Fibroblast of lung (primary cell): ENCODE data around the gene ARTN. TPM values are rescaled to one million over a fixed set of nuclear protein-coding genes. Genes with fewer than 3 reads are reported as not detected.

Source experiments
- DNase-seq, 2 donors: peaks; one replicate each; pipeline versions ENCODE4 v3.0.0 to v3.0.0-alpha.2; 2010; ENCODE audit warnings: low read depth in 2 of 2
- H2AFZ ChIP-seq: 2 replicates; pipeline ENCODE4 v1.5.1; 2012; ENCODE audit warnings: low read length, control low read depth, inconsistent platforms
- H3K27ac ChIP-seq: 2 replicates; pipeline ENCODE4 v1.5.1; 2011; ENCODE audit warnings: low read length, control low read depth; ENCODE audit not compliant: insufficient read depth
- H3K27me3 ChIP-seq: 2 replicates; pipeline ENCODE4 v1.5.1; 2011; ENCODE audit warnings: mild to moderate bottlenecking, low read length; ENCODE audit not compliant: control insufficient read depth, insufficient read depth
- H3K36me3 ChIP-seq: 2 replicates; pipeline ENCODE4 v1.5.1; 2011; ENCODE audit warnings: low read length; ENCODE audit not compliant: control insufficient read depth, insufficient read depth
- H3K4me1 ChIP-seq: 2 replicates; pipeline ENCODE4 v1.5.1; 2011; ENCODE audit warnings: low read length; ENCODE audit not compliant: control insufficient read depth, insufficient read depth; ENCODE audit errors: extremely low read depth
- H3K4me2 ChIP-seq: 2 replicates; pipeline ENCODE4 v1.5.1; 2011; ENCODE audit warnings: low read length, control low read depth; ENCODE audit not compliant: insufficient read depth; ENCODE audit errors: extremely low read depth
- H3K4me3 ChIP-seq, 4 experiments: fragments of 200-600 bp in 1 of 4; sonication (generic) in 1 of 4; replicated peaks in 1 of 4; 2 replicates each; pipeline ENCODE4 v1.5.1; 2011 to 2016; ENCODE audit warnings: low read length in 4 of 4, low read depth in 3 of 4, mild to moderate bottlenecking in 3 of 4, control low read depth in 2 of 4, inconsistent platforms in 1 of 4, mixed read lengths in 1 of 4; ENCODE audit not compliant: insufficient read depth in 1 of 4; ENCODE audit errors: control extremely low read depth in 1 of 4
- H3K79me2 ChIP-seq: 2 replicates; pipeline ENCODE4 v1.5.1; 2012; ENCODE audit warnings: mild to moderate bottlenecking, low read length, inconsistent platforms; ENCODE audit not compliant: control insufficient read depth, insufficient read depth
- H3K9ac ChIP-seq: 2 replicates; pipeline ENCODE4 v1.5.1; 2011; ENCODE audit warnings: mild to moderate bottlenecking, low read length, control low read depth; ENCODE audit not compliant: insufficient read depth
- H3K9me3 ChIP-seq: 2 replicates; pipeline ENCODE4 v1.5.1; 2012; ENCODE audit warnings: low read depth, low read length; ENCODE audit not compliant: control insufficient read depth, insufficient read depth
- H4K20me1 ChIP-seq: 2 replicates; pipeline ENCODE4 v1.5.1; 2011; ENCODE audit warnings: low read length; ENCODE audit not compliant: control insufficient read depth, insufficient read depth; ENCODE audit errors: extremely low read depth
- CTCF ChIP-seq, 2 donors: IDR thresholded peaks in 1 of 2; conservative IDR thresholded peaks in 1 of 2; 1 replicate in 1 of 2; 2 replicates in 1 of 2; pipeline ENCODE4 v1.5.1; 2011 to 2012; ENCODE audit warnings: low read length in 2 of 2, control low read depth in 1 of 2, inconsistent platforms in 1 of 2, low read depth in 1 of 2, mild to moderate bottlenecking in 1 of 2
- EZH2 ChIP-seq: IDR thresholded peaks from 2 replicates; pipeline ENCODE4 v1.5.1; 2012; ENCODE audit warnings: low read length, control low read depth, mild to moderate bottlenecking; ENCODE audit errors: missing control alignments
- polyA plus RNA-seq, 2 donors: library from polyadenylated mRNA; depleted of rRNA in 1 of 2; stranded (reverse) in 1 of 2; unstranded in 1 of 2; fragments of >200 nt; gene quantifications; 2 replicates each; pipeline ENCODE4 v1.2.1, GENCODE V29; 2011 to 2012; ENCODE audit warnings: missing spikeins in 1 of 2
- total RNA-seq: library from RNA; depleted of rRNA; stranded (reverse); fragments of >200 nt; gene quantifications from 2 replicates; pipeline ENCODE4 v1.2.1, GENCODE V29; 2014

The ARTN gene
- total and polyA plus RNA-seq, 2 donors (not counting 1 experiment from before 2014, with no cell fraction given), result 0.06 to 0.50 TPM

DNA sequence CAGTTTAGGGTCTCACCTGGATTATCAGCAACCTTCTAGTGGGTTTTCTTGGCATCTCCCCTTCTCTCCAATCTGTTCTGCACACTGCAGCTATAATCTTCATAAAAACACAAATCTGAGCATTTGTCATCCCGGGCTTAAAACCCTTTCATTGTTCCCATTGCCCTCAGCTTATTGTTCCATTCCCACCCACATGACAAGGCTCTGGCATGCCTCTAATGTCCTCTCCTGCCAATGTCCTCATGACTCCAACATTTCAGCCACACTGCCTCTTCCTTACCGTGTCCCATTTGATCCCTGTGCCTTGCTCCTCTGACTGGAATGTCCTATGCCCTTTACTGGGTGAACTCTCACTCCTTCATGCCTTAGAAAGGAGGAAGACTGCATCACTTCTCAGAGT, 28.7 kb downstream of the ARTN start:
- no peak overlapping the region for H3K27ac ChIP-seq
- no peaks in the 10 kb centered on the region for H3K79me2 ChIP-seq
- no peak overlapping the region for H3K9ac ChIP-seq
- no peak overlapping the region for H3K4me3 ChIP-seq
- H3K9me3 ChIP-seq, result no peaks in the 10 kb centered on the region
- H3K4me2 ChIP-seq, result no peak overlapping the region
- no peaks in the 10 kb centered on the region for H4K20me1 ChIP-seq
- TF ChIP-seq CTCF (conservative IDR thresholded peaks at IDR 0.05 in 1 of 2, IDR thresholded peaks at IDR 0.05 in 1 of 2; ENCODE audit: low read depth in 1 of 2, low read length in 2 of 2) (no peak), EZH2 (no peak)
- no peak for DNase-seq
- no peaks in the 10 kb centered on the region for H3K4me1 ChIP-seq
- H3K36me3 ChIP-seq, result peaks cover 17% of the 10 kb centered on the region
- H2AFZ ChIP-seq, result no peak overlapping the region
- H3K27me3 ChIP-seq, result no peaks in the 10 kb centered on the region

- no peak for DNase-seq
- Histone ChIP-seq H3K9me3 (no peaks in the 10 kb centered on the region), H3K4me2 (no peak overlapping the region), H3K79me2 (no peaks in the 10 kb centered on the region), H3K27me3 (no peaks in the 10 kb centered on the region), H2AFZ (no peak overlapping the region), H3K9ac (no peak overlapping the region), H3K36me3 (peaks cover 16% of the 10 kb centered on the region), H3K4me3 (no peak overlapping the region), H3K27ac (no peak overlapping the region), H3K4me1 (no peaks in the 10 kb centered on the region), H4K20me1 (no peaks in the 10 kb centered on the region)
- TF ChIP-seq CTCF (conservative IDR thresholded peaks at IDR 0.05 in 1 of 2, IDR thresholded peaks at IDR 0.05 in 1 of 2; ENCODE audit: low read depth in 1 of 2, low read length in 2 of 2), result no peak
- no peak for TF ChIP-seq EZH2
Measured at GRCh38 chr1:43963006-43963405, 29.4 kb downstream of the ARTN start.

DNA sequence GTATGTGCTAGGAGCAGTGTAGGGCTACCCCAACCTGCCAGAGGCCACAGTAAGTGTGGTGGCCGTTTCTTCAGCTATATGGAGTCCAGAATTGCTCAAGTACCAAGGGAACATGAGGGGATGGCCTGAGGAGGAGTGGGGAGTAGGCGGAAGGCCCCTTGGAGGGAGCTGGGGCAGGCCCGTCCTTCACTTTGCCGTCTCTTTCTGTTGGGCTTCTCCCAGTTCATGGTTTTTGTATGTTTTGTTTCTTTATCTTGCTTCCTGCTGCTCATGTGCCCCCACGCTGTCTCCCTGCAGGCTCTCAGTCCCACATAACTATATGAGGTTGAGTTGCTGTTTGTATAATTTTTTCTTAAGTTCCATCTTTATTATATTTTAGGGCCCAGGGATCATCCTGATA, 30.3 kb downstream of the ARTN start:
- no peak overlapping the region for H3K27ac ChIP-seq
- peaks cover 14% of the 10 kb centered on the region for H3K36me3 ChIP-seq
- H3K4me2 ChIP-seq, result no peak overlapping the region
- no peak for DNase-seq
- H4K20me1 ChIP-seq, result no peaks in the 10 kb centered on the region
- no peak overlapping the region for H3K9ac ChIP-seq
- H2AFZ ChIP-seq, result no peak overlapping the region
- no peaks in the 10 kb centered on the region for H3K4me1 ChIP-seq
- H3K9me3 ChIP-seq, result no peaks in the 10 kb centered on the region
- no peaks in the 10 kb centered on the region for H3K27me3 ChIP-seq
- TF ChIP-seq EZH2 (no peak), CTCF (conservative IDR thresholded peaks at IDR 0.05 in 1 of 2, IDR thresholded peaks at IDR 0.05 in 1 of 2; ENCODE audit: low read depth in 1 of 2, low read length in 2 of 2) (no peak)
- no peak overlapping the region for H3K4me3 ChIP-seq
- H3K79me2 ChIP-seq, result no peaks in the 10 kb centered on the region
